Fibroblast of skin of back (primary cell): Measurements from ENCODE around the gene PRKCD.

Experiments used
- DNase-seq: peaks from one replicate; pipeline ENCODE4 v3.0.0-alpha.2; 2013

Gene PRKCD

DNA sequence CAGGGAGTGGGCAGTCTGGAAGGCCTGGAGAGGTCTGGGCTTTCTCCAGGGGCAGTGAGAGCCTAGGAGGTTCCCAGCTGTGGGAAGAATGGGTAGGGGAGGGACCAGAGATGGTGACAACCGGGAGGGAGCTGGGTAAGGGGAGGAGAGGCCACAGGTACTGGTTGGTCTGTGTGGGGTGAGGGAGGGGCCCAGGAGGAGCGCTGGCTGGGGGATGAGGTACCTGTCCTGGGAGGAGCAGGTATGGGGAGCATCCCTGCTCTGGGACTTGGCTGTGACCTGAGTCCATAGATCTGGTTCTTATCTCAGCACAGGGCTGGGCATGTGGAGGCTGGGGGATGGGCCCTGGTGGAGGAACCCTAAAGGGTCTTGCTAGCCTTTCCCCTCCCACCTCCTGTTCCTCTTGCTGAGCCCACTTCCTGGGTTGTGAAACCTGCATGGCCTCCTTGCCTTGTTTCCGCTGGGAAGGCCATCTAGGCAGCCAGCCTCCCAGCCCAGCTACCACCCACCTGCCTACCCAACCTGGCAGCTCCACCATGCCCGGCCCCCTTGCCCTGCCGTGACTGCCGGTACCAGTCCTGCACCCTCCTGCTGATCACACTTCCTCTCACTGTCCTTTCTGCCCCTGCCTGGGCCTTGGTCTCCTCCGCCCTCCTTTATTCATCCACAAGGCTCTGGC lies 11.0 kb downstream of the PRKCD start:
- no peak for DNase-seq

- DNase-seq = no peak
Observed at GRCh38 chr3:53173107-53173506, 12.1 kb downstream of the PRKCD start.

DNA sequence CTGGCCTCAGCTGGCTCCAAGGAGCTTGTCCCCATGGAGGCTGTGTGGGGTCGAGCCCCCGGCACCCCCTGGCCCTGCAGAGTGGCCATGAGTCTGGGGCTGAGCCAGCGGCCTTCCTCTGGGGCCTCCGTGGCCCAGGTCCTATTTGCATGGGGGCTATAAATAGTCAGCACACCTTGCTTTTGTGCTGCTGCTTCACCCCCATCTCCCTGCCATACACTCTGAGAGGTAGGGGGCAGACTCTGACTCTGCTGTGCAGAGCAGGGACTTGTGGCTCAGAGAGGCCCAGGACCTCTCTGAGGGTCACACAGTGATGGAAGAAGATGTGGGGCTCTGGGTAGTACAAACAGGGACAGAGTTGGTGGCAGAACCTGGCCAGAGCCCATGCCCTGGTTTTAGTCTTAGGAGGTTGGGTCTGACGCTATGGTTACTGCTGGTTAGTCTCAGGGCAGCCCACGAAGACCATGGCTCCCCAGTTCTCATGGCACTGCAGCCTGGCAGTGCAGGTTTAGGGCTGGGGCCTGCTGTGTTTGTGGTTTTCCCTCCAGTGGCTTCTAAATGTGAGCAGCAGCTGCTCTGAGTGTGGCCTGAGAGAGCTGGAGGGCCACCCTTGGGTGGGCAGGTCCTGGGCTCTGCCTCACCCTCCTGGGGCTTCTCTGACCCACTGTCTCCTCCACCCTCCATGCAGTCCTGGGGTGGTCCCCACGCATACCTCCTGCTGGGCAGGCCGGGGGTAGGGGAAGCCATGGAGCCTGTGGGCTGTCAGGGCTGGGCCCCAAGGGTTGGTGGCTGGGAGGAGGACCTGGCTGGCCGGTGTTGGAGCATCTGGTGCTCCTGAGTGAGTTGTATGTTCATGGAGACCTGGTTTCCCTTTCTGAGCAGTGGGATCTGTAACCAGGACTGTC lies 13.6 kb downstream of the PRKCD start:
- DNase-seq = no peak

- no peak for DNase-seq
Observed at GRCh38 chr3:53175613-53176540, 14.9 kb downstream of the PRKCD start.

GRCh38 chr3:53178246-53178645 lies 17.2 kb downstream of the PRKCD start:
- no peak for DNase-seq

GRCh38 chr3:53179580-53179979 lies 18.6 kb downstream of the PRKCD start:
- no peak for DNase-seq

DNA sequence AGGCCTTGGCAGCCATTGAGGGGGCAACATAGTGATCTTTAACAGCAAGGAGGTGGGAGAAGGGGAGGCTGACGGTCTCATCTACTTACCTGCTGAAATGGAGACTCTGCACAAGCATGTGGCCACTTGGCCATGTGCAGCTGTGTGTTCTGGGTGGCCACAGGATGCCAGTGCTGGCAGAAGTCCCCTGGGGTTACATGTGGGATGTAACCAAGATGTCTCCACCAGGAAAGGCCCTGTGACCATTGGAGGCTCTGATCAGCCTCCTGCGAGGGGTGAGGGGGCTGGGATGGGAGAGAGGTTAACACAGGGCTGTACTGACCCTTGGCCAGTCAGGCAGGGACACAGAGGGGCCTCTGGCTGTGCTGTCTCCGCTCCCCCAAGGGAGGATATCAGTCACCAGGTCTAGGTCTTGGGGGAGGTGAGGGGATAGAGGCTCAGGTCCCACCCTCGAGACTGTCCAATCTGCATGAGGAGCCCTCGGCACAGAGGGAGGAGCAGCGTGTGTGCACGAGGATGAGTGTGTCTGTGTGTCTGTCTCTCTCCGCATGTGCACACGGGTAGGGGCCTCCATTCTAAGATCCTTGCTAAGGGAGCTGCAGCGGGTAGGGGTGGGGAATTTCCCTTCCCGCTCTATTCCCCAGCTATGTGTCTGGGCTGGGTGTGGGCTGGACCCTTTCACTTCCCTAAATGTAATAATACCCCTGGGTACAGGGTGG lies 19.5 kb downstream of the PRKCD start:
- no peak for DNase-seq

DNA sequence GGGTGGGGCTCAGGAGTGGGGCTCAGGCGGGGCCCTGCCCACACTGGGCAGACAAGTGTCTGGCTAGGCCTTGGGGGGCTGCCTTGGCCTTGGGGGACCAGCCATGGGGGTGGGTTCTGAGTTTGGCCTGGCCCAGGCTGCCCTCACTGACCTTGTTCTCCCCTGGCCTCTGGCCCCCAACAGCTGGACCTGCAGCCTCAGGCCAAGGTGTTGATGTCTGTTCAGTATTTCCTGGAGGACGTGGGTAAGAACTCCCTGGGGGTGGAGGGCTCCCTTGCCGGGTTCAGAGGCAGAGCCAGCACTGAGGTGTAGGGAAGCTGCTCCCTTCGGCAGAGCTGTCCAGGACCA lies 20.0 kb downstream of the PRKCD start:
- no peak for DNase-seq

- DNase-seq = no peak
Observed at GRCh38 chr3:53181528-53181927, 20.5 kb downstream of the PRKCD start.

GRCh38 chr3:53182764-53183355 lies 21.9 kb downstream of the PRKCD start:
- DNase-seq = no peak

GRCh38 chr3:53183514-53183913 lies 22.5 kb downstream of the PRKCD start:
- DNase-seq = no peak

- no peak for DNase-seq
Observed at GRCh38 chr3:53184701-53185100, 23.7 kb downstream of the PRKCD start.

DNA sequence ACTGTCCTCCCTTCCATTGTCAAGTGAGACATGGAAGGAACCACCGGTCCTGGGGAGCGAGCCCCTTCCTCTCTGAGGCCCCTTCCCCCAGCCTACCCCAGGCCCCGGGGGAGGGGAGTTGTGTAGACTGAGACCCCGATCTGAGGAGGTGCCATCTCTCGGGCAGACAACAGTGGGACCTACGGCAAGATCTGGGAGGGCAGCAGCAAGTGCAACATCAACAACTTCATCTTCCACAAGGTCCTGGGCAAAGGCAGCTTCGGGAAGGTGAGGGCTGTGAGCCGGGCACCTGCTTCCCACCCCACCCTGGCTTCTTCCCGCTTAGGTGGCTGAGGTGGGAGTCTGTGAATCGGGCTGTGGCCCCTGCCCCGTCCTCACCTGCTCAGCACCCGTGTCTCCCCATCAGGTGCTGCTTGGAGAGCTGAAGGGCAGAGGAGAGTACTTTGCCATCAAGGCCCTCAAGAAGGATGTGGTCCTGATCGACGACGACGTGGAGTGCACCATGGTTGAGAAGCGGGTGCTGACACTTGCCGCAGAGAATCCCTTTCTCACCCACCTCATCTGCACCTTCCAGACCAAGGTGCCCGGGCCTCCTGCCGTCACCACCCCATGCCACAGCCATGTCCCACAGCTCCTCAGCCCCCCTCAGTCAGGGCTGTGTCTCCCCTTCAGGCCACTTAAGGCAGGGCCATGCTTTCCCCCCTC lies 24.9 kb downstream of the PRKCD start:
- DNase-seq = no peak

GRCh38 chr3:53186726-53187125 lies 25.7 kb downstream of the PRKCD start:
- DNase-seq = no peak

- peak; percentile 60 for DNase-seq
Observed at GRCh38 chr3:53187430-53187829, 26.4 kb downstream of the PRKCD start.

- DNase-seq = no peak
Observed at GRCh38 chr3:53188136-53188685, 27.2 kb downstream of the PRKCD start.

- no peak for DNase-seq
Observed at GRCh38 chr3:53188720-53189119, 27.7 kb downstream of the PRKCD start.

GRCh38 chr3:53189276-53189675 lies 28.3 kb downstream of the PRKCD start:
- DNase-seq = no peak

DNA sequence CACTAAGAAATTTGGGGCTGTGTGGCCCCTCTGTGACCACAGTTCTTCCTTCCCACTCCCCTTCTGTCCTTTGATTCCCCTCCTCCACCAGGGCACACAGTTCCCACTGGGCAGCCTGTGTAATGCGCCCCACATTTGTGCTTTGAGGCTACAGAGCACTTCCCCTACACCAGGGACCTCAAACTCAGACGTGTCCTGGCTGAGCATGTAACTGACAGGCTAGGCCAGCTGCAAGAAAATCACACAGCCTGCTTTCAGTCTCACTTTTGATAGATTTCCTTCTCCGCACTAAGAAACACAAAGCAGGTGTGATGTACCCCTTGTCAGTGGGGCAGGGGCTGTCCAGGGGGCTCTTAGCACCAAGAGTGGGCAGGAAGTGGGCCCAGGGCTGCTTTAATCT lies 29.6 kb downstream of the PRKCD start:
- no peak for DNase-seq

DNA sequence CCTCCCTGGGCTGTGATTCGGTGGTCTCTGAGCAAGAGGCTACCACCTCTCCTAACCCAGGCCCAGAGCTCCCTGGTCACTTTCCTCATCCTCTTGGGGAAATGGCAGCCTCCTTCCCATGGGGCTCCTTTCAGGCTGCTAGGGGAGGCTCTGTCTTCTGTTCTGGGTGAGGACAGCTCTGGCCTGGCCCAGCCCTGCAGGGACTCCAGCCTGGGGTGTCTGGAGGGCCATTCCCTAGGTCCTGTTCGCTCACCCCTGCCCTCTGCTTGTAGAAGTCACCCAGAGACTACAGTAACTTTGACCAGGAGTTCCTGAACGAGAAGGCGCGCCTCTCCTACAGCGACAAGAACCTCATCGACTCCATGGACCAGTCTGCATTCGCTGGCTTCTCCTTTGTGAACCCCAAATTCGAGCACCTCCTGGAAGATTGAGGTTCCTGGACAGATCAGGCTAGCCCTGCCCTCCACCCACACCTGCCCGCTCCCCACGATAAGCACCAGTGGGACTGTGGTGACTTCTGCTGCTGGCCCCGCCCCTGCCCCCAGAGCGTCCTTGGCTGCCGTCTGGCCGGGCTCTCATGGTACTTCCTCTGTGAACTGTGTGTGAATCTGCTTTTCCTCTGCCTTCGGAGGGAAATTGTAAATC lies 30.9 kb downstream of the PRKCD start:
- DNase-seq = no peak
